NB4 (cell line): ENCODE measurements around the gene CTDP1.

Experiments
- MYC ChIP-seq: IDR thresholded peaks from 2 replicates; pipeline ENCODE4 v1.6.1; 2011; ENCODE audit warnings: low read depth, low read length
- TF ChIP-seq, protein P1 (sequence below): IDR thresholded peaks from one replicate; pipeline ENCODE4 v1.5.1; 2012; ENCODE audit warnings: low read depth, low read length

DNA sequence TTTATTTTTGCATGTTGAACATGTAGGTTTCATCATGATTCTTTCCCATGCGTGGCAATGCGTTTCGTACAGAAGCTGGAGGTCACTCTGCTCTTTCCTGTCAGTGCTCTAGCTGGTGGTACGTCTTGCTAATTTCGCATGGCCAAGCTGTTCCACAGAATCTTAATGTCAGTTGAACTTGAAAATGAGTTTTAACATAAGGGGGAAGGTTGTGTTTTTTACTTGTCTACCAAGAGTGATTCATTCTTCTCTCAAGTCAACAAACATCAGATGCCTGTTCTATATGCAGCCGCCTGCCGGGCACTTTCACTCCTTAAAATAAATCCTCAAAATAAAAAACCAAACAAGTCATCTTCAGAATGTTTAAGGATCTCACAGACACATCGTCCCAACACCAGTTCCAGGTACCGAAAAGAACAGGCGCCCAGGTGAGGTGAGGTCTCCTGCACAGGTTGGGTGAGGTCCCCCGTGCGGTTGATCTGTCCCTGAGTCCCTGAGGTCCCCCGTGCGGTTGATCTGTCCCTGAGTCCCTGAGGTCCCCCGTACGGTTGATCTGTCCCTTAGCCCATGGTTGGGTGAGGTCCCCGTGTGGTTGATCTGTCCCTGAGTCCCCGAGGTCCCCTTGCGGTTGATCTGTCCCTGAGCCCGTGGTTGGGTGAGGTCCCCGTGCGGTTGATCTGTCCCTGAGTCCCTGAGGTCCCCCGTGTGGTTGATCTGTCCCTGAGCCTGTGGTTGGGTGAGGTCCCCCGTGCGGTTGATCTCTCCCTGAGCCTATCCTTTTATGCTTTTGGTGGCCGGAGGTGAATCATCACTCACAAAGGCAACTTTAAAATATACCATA is 61.1 kb downstream of the CTDP1 start:
- TF ChIP-seq, protein P1, sequence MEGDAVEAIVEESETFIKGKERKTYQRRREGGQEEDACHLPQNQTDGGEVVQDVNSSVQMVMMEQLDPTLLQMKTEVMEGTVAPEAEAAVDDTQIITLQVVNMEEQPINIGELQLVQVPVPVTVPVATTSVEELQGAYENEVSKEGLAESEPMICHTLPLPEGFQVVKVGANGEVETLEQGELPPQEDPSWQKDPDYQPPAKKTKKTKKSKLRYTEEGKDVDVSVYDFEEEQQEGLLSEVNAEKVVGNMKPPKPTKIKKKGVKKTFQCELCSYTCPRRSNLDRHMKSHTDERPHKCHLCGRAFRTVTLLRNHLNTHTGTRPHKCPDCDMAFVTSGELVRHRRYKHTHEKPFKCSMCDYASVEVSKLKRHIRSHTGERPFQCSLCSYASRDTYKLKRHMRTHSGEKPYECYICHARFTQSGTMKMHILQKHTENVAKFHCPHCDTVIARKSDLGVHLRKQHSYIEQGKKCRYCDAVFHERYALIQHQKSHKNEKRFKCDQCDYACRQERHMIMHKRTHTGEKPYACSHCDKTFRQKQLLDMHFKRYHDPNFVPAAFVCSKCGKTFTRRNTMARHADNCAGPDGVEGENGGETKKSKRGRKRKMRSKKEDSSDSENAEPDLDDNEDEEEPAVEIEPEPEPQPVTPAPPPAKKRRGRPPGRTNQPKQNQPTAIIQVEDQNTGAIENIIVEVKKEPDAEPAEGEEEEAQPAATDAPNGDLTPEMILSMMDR = no peak
- TF ChIP-seq MYC = no peak
